HCT116 (cell line): ENCODE measurements around the gene RPS6KA2. TPM values are rescaled to one million over a fixed set of nuclear protein-coding genes. Genes with fewer than 3 reads are reported as not detected.

Experiments used
- ATAC-seq: fragments of 200-7000 bp; cut with Tn5 transposase; 2 replicates; pipeline ENCODE4 v1.9.1; 2020; ENCODE audit warnings: mild to moderate bottlenecking, moderate library complexity
- BruUV-seq: library from RNA; stranded (reverse); fragments of 400-500 nt; replicated peaks from 2 replicates; lab custom pipeline; 2021; lab: Mats Ljungman, UMichigan
- CTCF ChIA-PET: fragments of 300-600 bp; sonication (Branson Sonifier 250); formaldehyde crosslinking; loops from one replicate; lab custom pipeline; 2021; ENCODE audit warnings: antibody characterized with exemption; lab: Charles Lee
- POLR2A ChIA-PET: fragments of 300-600, 350-600 bp; sonication (Branson Sonifier 250); formaldehyde crosslinking; loops from one replicate; lab custom pipeline; 2021; ENCODE audit warnings: antibody characterized with exemption; lab: Charles Lee
- RAD21 ChIA-PET, 2 experiments: fragments of 300-600 bp; sonication (Branson Sonifier 250); formaldehyde crosslinking; loops; one replicate each; lab custom pipeline; 2023; ENCODE audit warnings: low total read pairs in 2 of 2; ENCODE audit not compliant: uncharacterized antibody in 2 of 2, unreplicated experiment in 2 of 2, low non-redundant PET in 1 of 2; lab: Charles Lee
- DNase-seq: peaks from one replicate; pipeline ENCODE4 v3.0.0-alpha.2; 2010; ENCODE audit warnings: low read depth, low spot score
- H2AFZ ChIP-seq: fragments of 200-600 bp; shearing (Covaris generic), sonication (generic); 2 replicates; pipeline ENCODE4 v1.6.1; 2017; ENCODE audit warnings: low read depth, mixed run types, mixed read lengths, antibody characterized with exemption, low read length; ENCODE audit not compliant: poor library complexity, severe bottlenecking
- H3K27ac ChIP-seq: 2 replicates; pipeline ENCODE4 v1.5.1; 2012; ENCODE audit warnings: low read depth, low read length
- H3K27me3 ChIP-seq: fragments of 200-600 bp; sonication (generic); 2 replicates; pipeline ENCODE4 v1.6.1; 2016; ENCODE audit warnings: mixed run types, low read length, mixed read lengths; ENCODE audit not compliant: insufficient read depth
- H3K36me3 ChIP-seq, 2 experiments: fragments of 200-500 bp in 1 of 2; fragments of 200-600 bp in 1 of 2; sonication (Bioruptor generic) in 1 of 2; sonication (generic) in 1 of 2; 2 replicates each; pipeline versions ENCODE4 v1.5.1 to v1.6.1; 2014 to 2016; ENCODE audit warnings: low read length in 2 of 2, inconsistent platforms in 1 of 2, mixed read lengths in 1 of 2, mixed run types in 1 of 2; ENCODE audit not compliant: insufficient read depth in 2 of 2, control insufficient read depth in 1 of 2
- H3K4me1 ChIP-seq, 2 experiments: fragments of 200-600 bp in 1 of 2; sonication (generic) in 1 of 2; 2 replicates each; pipeline versions ENCODE4 v1.5.1 to v1.6.1; 2012 to 2017; ENCODE audit warnings: low read length in 2 of 2, inconsistent platforms in 1 of 2, mild to moderate bottlenecking in 1 of 2, mixed read lengths in 1 of 2, mixed run types in 1 of 2, moderate library complexity in 1 of 2; ENCODE audit not compliant: insufficient read depth in 2 of 2, control insufficient read depth in 1 of 2
- H3K4me2 ChIP-seq: fragments of 200-600 bp; sonication (generic); 2 replicates; pipeline ENCODE4 v1.6.1; 2017; ENCODE audit warnings: mixed run types, low read length, mixed read lengths
- H3K4me3 ChIP-seq, 2 experiments: fragments of 200-600 bp in 1 of 2; sonication (generic) in 1 of 2; replicated peaks in 1 of 2; 2 replicates each; pipeline ENCODE4 v1.5.1; 2011 to 2016; ENCODE audit warnings: low read length in 2 of 2, control low read depth in 1 of 2, low read depth in 1 of 2, mild to moderate bottlenecking in 1 of 2, mixed read lengths in 1 of 2, mixed run types in 1 of 2
- H3K79me2 ChIP-seq: fragments of 200-600 bp; sonication (generic); 2 replicates; pipeline ENCODE4 v1.6.1; 2017; ENCODE audit warnings: mild to moderate bottlenecking, mixed run types, low read length, moderate library complexity, mixed read lengths; ENCODE audit not compliant: insufficient read depth
- H3K9ac ChIP-seq: fragments of 200-600 bp; sonication (generic); 2 replicates; pipeline ENCODE4 v1.6.1; 2016; ENCODE audit warnings: low read length, mixed read lengths
- H3K9me2 ChIP-seq: fragments of 200-600 bp; sonication (generic), shearing (Covaris generic); 2 replicates; pipeline ENCODE4 v1.6.1; 2017; ENCODE audit warnings: mixed run types, mild to moderate bottlenecking, moderate library complexity; ENCODE audit not compliant: insufficient read depth
- H3K9me3 ChIP-seq, 2 experiments: fragments of 200-500 bp in 1 of 2; fragments of 200-600 bp in 1 of 2; sonication (Bioruptor generic) in 1 of 2; sonication (generic) in 1 of 2; 2 replicates each; pipeline ENCODE4 v1.6.1; 2014 to 2017; ENCODE audit warnings: low read length in 2 of 2, mixed read lengths in 2 of 2, inconsistent platforms in 1 of 2, low read depth in 1 of 2, mild to moderate bottlenecking in 1 of 2, mixed run types in 1 of 2, moderate library complexity in 1 of 2; ENCODE audit not compliant: control insufficient read depth in 1 of 2, insufficient read depth in 1 of 2
- H4K20me1 ChIP-seq: fragments of 200-600 bp; sonication (generic), shearing (Covaris generic); 2 replicates; pipeline ENCODE4 v1.6.1; 2017; ENCODE audit warnings: mixed run types, mild to moderate bottlenecking, moderate library complexity; ENCODE audit not compliant: insufficient read depth
- ATF3 ChIP-seq: IDR thresholded peaks from 2 replicates; pipeline ENCODE4 v1.6.1; 2012
- CBX3 ChIP-seq: IDR thresholded peaks from 2 replicates; pipeline ENCODE4 v1.6.1; 2012; ENCODE audit warnings: low read depth
- CTCF ChIP-seq, 3 experiments: fragments of 200-600 bp in 1 of 3; sonication (generic) in 1 of 3; IDR thresholded peaks in 2 of 3; conservative IDR thresholded peaks in 1 of 3; 2 replicates each; pipeline ENCODE4 v1.5.1; 2012 to 2017; ENCODE audit warnings: low read depth in 2 of 3, low read length in 2 of 3, antibody characterized with exemption in 1 of 3, borderline replicate concordance in 1 of 3, control low read depth in 1 of 3, mild to moderate bottlenecking in 1 of 3, mixed read lengths in 1 of 3, mixed run types in 1 of 3, moderate library complexity in 1 of 3; ENCODE audit not compliant: insufficient read depth in 1 of 3
- ELF1 ChIP-seq: IDR thresholded peaks from 2 replicates; pipeline ENCODE4 v1.6.1; 2012; ENCODE audit warnings: low read depth, borderline replicate concordance
- EZH2phosphoT487 ChIP-seq: fragments of 200-600 bp; IDR thresholded peaks from 2 replicates; pipeline ENCODE4 v1.6.1; 2018; ENCODE audit warnings: antibody characterized with exemption, borderline replicate concordance
- FOSL1 ChIP-seq: IDR thresholded peaks from 2 replicates; pipeline ENCODE4 v1.6.1; 2012; ENCODE audit warnings: low read depth
- JUND ChIP-seq: IDR thresholded peaks from 2 replicates; pipeline ENCODE4 v1.6.1; 2012
- POLR2A ChIP-seq: IDR thresholded peaks from 2 replicates; pipeline ENCODE4 v1.7.0; 2011; ENCODE audit warnings: borderline replicate concordance; ENCODE audit not compliant: insufficient read depth, insufficient read length; ENCODE audit errors: extremely low read depth
- POLR2AphosphoS5 ChIP-seq: IDR thresholded peaks from 2 replicates; pipeline ENCODE4 v1.6.1; 2011; ENCODE audit warnings: mild to moderate bottlenecking, low read depth, low read length, moderate library complexity
- RAD21 ChIP-seq: IDR thresholded peaks from 2 replicates; pipeline ENCODE4 v1.6.1; 2012; ENCODE audit warnings: low read depth, mild to moderate bottlenecking
- SIN3A ChIP-seq: IDR thresholded peaks from 2 replicates; pipeline ENCODE4 v1.6.1; 2012; ENCODE audit warnings: low read depth
- SP1 ChIP-seq: IDR thresholded peaks from 2 replicates; pipeline ENCODE4 v1.6.1; 2012; ENCODE audit warnings: low read depth
- SRF ChIP-seq: IDR thresholded peaks from 2 replicates; pipeline ENCODE4 v1.6.1; 2012; ENCODE audit warnings: low read depth
- TCF7L2 ChIP-seq: IDR thresholded peaks from 2 replicates; pipeline ENCODE4 v1.7.0; 2011; ENCODE audit warnings: borderline replicate concordance, inconsistent platforms; ENCODE audit not compliant: insufficient read depth, insufficient read length; ENCODE audit errors: extremely low read depth
- ZFX ChIP-seq: fragments of 450-650 bp; IDR thresholded peaks from 2 replicates; pipeline ENCODE4 v1.6.1; 2017
- ZNF274 ChIP-seq: fragments of 200-500 bp; sonication (Bioruptor generic); IDR thresholded peaks from 2 replicates; pipeline ENCODE4 v1.6.1; 2014; ENCODE audit warnings: mild to moderate bottlenecking, low read depth, low read length, inconsistent platforms
- intact Hi-C: fragments of 100-400 bp; cut with micrococcal nuclease; formaldehyde crosslinking; loops from 2 replicates; pipeline ENCODE4 v1.10.0; 2022
- total RNA-seq: library from RNA; stranded (reverse); gene quantifications from one replicate; pipeline ENCODE4 v1.2.1, GENCODE V29; 2021; ENCODE audit not compliant: unreplicated experiment

RPS6KA2 gene
- total RNA-seq, 1 experiment from 2014 or later, result 8.5 TPM

GRCh38 chr6:166565084-166565967 lies 61.7 kb downstream of the RPS6KA2 start (continued):
- TF ChIP-seq POLR2AphosphoS5, result no peak
- no peak for TF ChIP-seq ATF3
- TF ChIP-seq ZNF274, result no peak
- no peak for TF ChIP-seq FOSL1
- TF ChIP-seq CBX3, result no peak
- no peak for TF ChIP-seq SP1
- TF ChIP-seq EZH2phosphoT487, result no peak

- H3K27me3 ChIP-seq, result no peaks in the 10 kb centered on the region
- H3K36me3 ChIP-seq, result no peaks in the 10 kb centered on the region
- intact Hi-C loops, result no loop called here
- no TSS peak for BruUV-seq
- no peak for ATAC-seq
- no peaks in the 10 kb centered on the region for H3K9me3 ChIP-seq
- no peak overlapping the region for H3K4me2 ChIP-seq
- DNase-seq, result no peak
- H3K9me2 ChIP-seq, result no peaks in the 10 kb centered on the region
- H2AFZ ChIP-seq, result no peak overlapping the region
- H3K79me2 ChIP-seq, result no peaks in the 10 kb centered on the region
- ChIA-PET POLR2A (no interaction called here), CTCF (no interaction called here), RAD21 (no interaction called here)
- H3K4me1 ChIP-seq, result peaks cover 0 to 15% of the 10 kb centered on the region in 2 experiments; a peak in 1 of 4 replicates
- no peak overlapping the region for H3K9ac ChIP-seq
- H4K20me1 ChIP-seq, result no peaks in the 10 kb centered on the region
- no peak overlapping the region for H3K27ac ChIP-seq
- no peak overlapping the region for H3K4me3 ChIP-seq
- TF ChIP-seq SIN3A (no peak), ATF3 (no peak), RAD21 (no peak), TCF7L2 (no peak), ELF1 (no peak), FOSL1 (no peak), CTCF (IDR thresholded peaks at IDR 0.05 in 2 of 3, conservative IDR thresholded peaks at IDR 0.05 in 1 of 3; ENCODE audit: borderline replicate concordance in 1 of 3, insufficient read depth in 1 of 3, low read depth in 2 of 3, low read length in 2 of 3) (no peak), ZFX (no peak), POLR2A (no peak), CBX3 (no peak), JUND (no peak), SRF (no peak)
These were observed 63.2 kb downstream of the RPS6KA2 start for GRCh38 chr6:166563805-166564204.
